K562 (cell line): ENCODE data around the gene KLK6. TPM values are rescaled to one million over a fixed set of nuclear protein-coding genes. Genes with fewer than 3 reads are reported as not detected.

Source experiments
- ATAC-seq: fragments of 200-7000 bp; cut with Tn5 transposase; 3 replicates; pipeline ENCODE4 v1.9.1; 2020; ENCODE audit warnings: moderate library complexity
- BruUV-seq: library from RNA; stranded (reverse); fragments of 400-500 nt; replicated peaks from 2 replicates; lab custom pipeline; 2021; lab: Mats Ljungman, UMichigan
- CTCF ChIA-PET: fragments of 300-600 bp; formaldehyde crosslinking; extraction: SDS; loops from one replicate; lab custom pipeline; 2021; ENCODE audit warnings: low intra/inter-chr PET ratio; lab: Yijun Ruan, JAX
- POLR2A ChIA-PET: fragments of 300-600, 350-650 bp; sonication (Branson Sonifier 250); formaldehyde crosslinking; extraction: SDS; loops from one replicate; lab custom pipeline; 2021; ENCODE audit warnings: antibody characterized with exemption, inconsistent platforms; lab: Yijun Ruan, JAX
- DNase-seq, 4 experiments: peaks; one replicate each; pipeline versions ENCODE4 v3.0.0 to v3.0.0-alpha.2; 2011 to 2018; ENCODE audit warnings: low spot score in 3 of 4, mixed read lengths in 3 of 4; ENCODE audit errors: extremely low read depth in 1 of 4
- FAIRE-seq: peaks from 2 replicates; lab custom pipeline; 2011; peaks lifted over from hg19 to GRCh38; lab: Jason Lieb, UNC
- H2AFZ ChIP-seq: 2 replicates; pipeline ENCODE4 v1.6.0; 2011; ENCODE audit warnings: low read depth, low read length, control low read depth, inconsistent platforms
- H3K27ac ChIP-seq: fragments of 200-600 bp; 3 replicates; pipeline ENCODE4 v1.8.0; 2011; ENCODE audit warnings: low read depth, mild to moderate bottlenecking, control low read depth, inconsistent platforms, low read length, moderate library complexity, mixed read lengths; ENCODE audit errors: extremely low read depth
- H3K27me3 ChIP-seq, 2 experiments: fragments of 300-600 bp in 1 of 2; 2 replicates in 1 of 2; 3 replicates in 1 of 2; pipeline versions ENCODE4 v1.6.0 to v1.8.0; 2011; ENCODE audit warnings: inconsistent platforms in 2 of 2, low read length in 2 of 2, mild to moderate bottlenecking in 1 of 2, mixed read lengths in 1 of 2, moderate library complexity in 1 of 2; ENCODE audit not compliant: control insufficient read depth in 2 of 2, insufficient read depth in 2 of 2
- H3K36me3 ChIP-seq: fragments of 300-600 bp; 3 replicates; pipeline ENCODE4 v1.8.0; 2011; ENCODE audit warnings: mild to moderate bottlenecking, low read length, inconsistent platforms; ENCODE audit not compliant: control insufficient read depth, insufficient read depth
- H3K4me1 ChIP-seq, 2 experiments: fragments of 200-600 bp in 1 of 2; replicated peaks in 1 of 2; 2 replicates in 1 of 2; 3 replicates in 1 of 2; pipeline versions ENCODE4 v1.5.1 to v1.8.0; 2011; ENCODE audit warnings: inconsistent platforms in 2 of 2, low read length in 2 of 2, mild to moderate bottlenecking in 1 of 2, mixed read lengths in 1 of 2, moderate library complexity in 1 of 2; ENCODE audit not compliant: control insufficient read depth in 2 of 2, insufficient read depth in 2 of 2
- H3K4me2 ChIP-seq: 2 replicates; pipeline ENCODE4 v1.6.1; 2011; ENCODE audit warnings: low read length, control low read depth, inconsistent platforms, mixed read lengths; ENCODE audit not compliant: insufficient read depth
- H3K4me3 ChIP-seq: fragments of 200-600 bp; sonication (generic), shearing (Covaris generic); 2 replicates; pipeline ENCODE4 v1.5.1; 2016; ENCODE audit warnings: control low read depth, inconsistent platforms
- H3K79me2 ChIP-seq: fragments of 200-600 bp; 3 replicates; pipeline ENCODE4 v1.8.0; 2011; ENCODE audit warnings: low read length, inconsistent platforms; ENCODE audit not compliant: control insufficient read depth, insufficient read depth
- H3K9ac ChIP-seq, 2 experiments: 2 replicates each; pipeline versions ENCODE4 v1.6.0 to v1.6.1; 2011; ENCODE audit warnings: low read depth in 2 of 2, low read length in 2 of 2, control low read depth in 1 of 2, inconsistent platforms in 1 of 2, mild to moderate bottlenecking in 1 of 2, mixed read lengths in 1 of 2; ENCODE audit not compliant: insufficient read depth in 1 of 2
- H3K9me1 ChIP-seq: one replicate; pipeline ENCODE4 v1.6.0; 2011; ENCODE audit warnings: inconsistent platforms, mild to moderate bottlenecking, low read length, moderate library complexity; ENCODE audit not compliant: control insufficient read depth, insufficient read depth
- H3K9me3 ChIP-seq: replicated peaks from 2 replicates; pipeline ENCODE4 v1.5.1; 2011; ENCODE audit warnings: low read depth, low read length, inconsistent platforms; ENCODE audit not compliant: control insufficient read depth, insufficient read depth
- H4K20me1 ChIP-seq: replicated peaks from 2 replicates; pipeline ENCODE4 v1.6.1; 2011; ENCODE audit warnings: low read length, inconsistent platforms, mixed read lengths; ENCODE audit not compliant: control insufficient read depth, insufficient read depth
- EHMT2 ChIP-seq: fragments of 450-650 bp; IDR thresholded peaks from 2 replicates; pipeline ENCODE4 v1.6.1; 2018; ENCODE audit warnings: antibody characterized with exemption
- EP400 ChIP-seq: fragments of 450-650 bp; IDR thresholded peaks from 2 replicates; pipeline ENCODE4 v1.6.1; 2017; ENCODE audit warnings: antibody characterized with exemption, mild to moderate bottlenecking, moderate library complexity
- ETV1 ChIP-seq: fragments of 450-650 bp; conservative IDR thresholded peaks from 2 replicates; pipeline ENCODE4 v1.6.1; 2016; ENCODE audit warnings: missing genetic modification characterization, control low read depth, low read depth, missing compliant biosample characterization
- FOXJ2 ChIP-seq: fragments of 200-800 bp; sonication (Bioruptor generic); IDR thresholded peaks from 2 replicates; pipeline ENCODE4 v1.6.1; 2016; ENCODE audit warnings: missing genetic modification characterization, missing compliant biosample characterization
- GATAD2B ChIP-seq: fragments of 450-650 bp; IDR thresholded peaks from 2 replicates; pipeline ENCODE4 v1.6.1; 2017; ENCODE audit warnings: mild to moderate bottlenecking, borderline replicate concordance
- MTA3 ChIP-seq: fragments of 450-650 bp; formaldehyde crosslinking; IDR thresholded peaks from 2 replicates; pipeline ENCODE4 v1.6.1; 2017; ENCODE audit warnings: mild to moderate bottlenecking, borderline replicate concordance
- RBM25 ChIP-seq: fragments of 200-400 bp; formaldehyde crosslinking; IDR thresholded peaks from 2 replicates; pipeline ENCODE4 v1.6.1; 2018; ENCODE audit warnings: low read length, low read depth, moderate library complexity; ENCODE audit not compliant: severe bottlenecking
- TEAD2 ChIP-seq: fragments of 450-650 bp; IDR thresholded peaks from 2 replicates; pipeline ENCODE4 v1.6.1; 2016; ENCODE audit warnings: missing genetic modification characterization, control low read depth, missing compliant biosample characterization
- ZFP36 ChIP-seq: fragments of 150-350 bp; IDR thresholded peaks from 2 replicates; pipeline ENCODE4 v1.6.1; 2018; ENCODE audit warnings: low read length, low read depth; ENCODE audit not compliant: partially characterized antibody
- ZNF75A ChIP-seq: fragments of 450-650 bp; formaldehyde crosslinking; IDR thresholded peaks from 2 replicates; pipeline ENCODE4 v1.4.0; 2020; ENCODE audit warnings: mild to moderate bottlenecking
- WGBS: fragments of 100-300 bp; shearing (Covaris generic); methylation state at CpG from one replicate; pipeline ENCODE4 v1.1.6; 2016; ENCODE audit warnings: low coverage, mixed read lengths; ENCODE audit not compliant: insufficient coverage; ENCODE audit errors: missing lambda C conversion rate; 5-methylcytosine and 5-hydroxymethylcytosine counted together
- in situ Hi-C: fragments of 300-500 bp; cut with MboI; formaldehyde crosslinking; loops from 4 replicates; pipeline ENCODE4 v1.15.0; 2018; ENCODE audit warnings: inconsistent platforms, mixed read lengths
- intact Hi-C: fragments of 100-400 bp; cut with micrococcal nuclease; formaldehyde crosslinking; loops from 2 replicates; pipeline ENCODE4 v1.14.2; 2022
- polyA plus RNA-seq, 8 experiments: library from polyadenylated mRNA; depleted of rRNA in 4 of 8; stranded (reverse) in 5 of 8; unstranded in 3 of 8; fragments of >200 nt; fragmentation: Nextera tagmentation in 2 of 8; fragmentation: Illumina TruSeq in 1 of 8; extraction: Ambion mirVana in 2 of 8; extraction: Trizol in 1 of 8; gene quantifications; 2 replicates each; pipeline versions ENCODE4 v1.2.1 to v1.2.3, GENCODE V29; 2011 to 2014; ENCODE audit warnings: inconsistent platforms in 1 of 8, missing spikeins in 1 of 8
- total RNA-seq, 7 experiments: library from RNA; depleted of rRNA in 6 of 7; stranded (reverse); fragments of >200 nt in 6 of 7; fragmentation: Illumina TruSeq in 2 of 7; extraction: Trizol in 2 of 7; gene quantifications; 2 replicates each; pipeline versions ENCODE4 v1.2.1 to v1.2.3, GENCODE V29; 2011 to 2021; ENCODE audit warnings: low replicate concordance in 1 of 7
- TF ChIP-seq, protein P1 (sequence below): fragments of 450-650 bp; formaldehyde crosslinking; IDR thresholded peaks from 2 replicates; pipeline ENCODE4 v1.4.0; 2020; ENCODE audit warnings: mild to moderate bottlenecking

KLK6 gene
- total and polyA plus RNA-seq, 9 of the 15 experiments (the other 6 are each of a cell fraction or from before 2014, with no cell fraction given), result not detected

DNA sequence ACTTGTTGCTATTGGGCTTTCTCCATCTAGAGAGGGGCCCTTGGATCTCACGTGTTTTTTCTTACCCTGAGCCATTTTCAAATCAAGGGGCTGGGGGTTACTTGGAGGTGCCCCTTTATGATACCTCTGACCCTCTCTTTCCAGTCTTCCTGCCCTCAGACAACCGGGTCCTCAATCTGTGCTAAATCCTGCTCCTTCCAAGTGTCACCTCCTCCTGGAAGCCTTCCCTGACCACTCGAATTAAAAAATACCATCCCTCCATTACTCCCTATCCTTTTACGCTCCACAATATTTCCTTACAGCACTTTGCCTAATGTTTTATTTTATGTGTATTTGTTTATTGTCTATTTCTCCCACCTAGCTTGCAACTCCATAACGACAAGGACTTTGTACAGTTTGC lies 28.7 kb upstream of the KLK6 start:
- Histone ChIP-seq H3K9me3 (no peaks in the 10 kb centered on the region; the same call in 1 of the 2 replicates), H3K4me1 (peaks cover 16 to 28% of the 10 kb centered on the region in 2 experiments; a peak in 4 of 5 replicates), H3K79me2 (no peaks in the 10 kb centered on the region), H2AFZ (no peak overlapping the region), H3K9me1 (no peaks in the 10 kb centered on the region), H3K36me3 (no peaks in the 10 kb centered on the region), H3K4me3 (no peak overlapping the region), H3K4me2 (no peak overlapping the region), H3K9ac (no peak overlapping the region), H3K27me3 (peaks cover 0 to 15% of the 10 kb centered on the region in 2 experiments; a peak in 3 of 5 replicates), H3K27ac (no peak overlapping the region), H4K20me1 (no peaks in the 10 kb centered on the region)
- no peak for DNase-seq
- FAIRE-seq, result no peak
- no peak for TF ChIP-seq GATAD2B
- no peak for TF ChIP-seq ETV1 (tag)
- TF ChIP-seq RBM25, result peak; percentile 42
- TF ChIP-seq ZNF75A (CRISPR knock-in tag), result no peak
- TF ChIP-seq ZFP36, result peak; percentile 85
- no peak for TF ChIP-seq TEAD2
- no TSS peak for BruUV-seq
- 1% methylated on average over 5 of the region's 5 CpGs for WGBS
- in situ Hi-C loops (no loop called here), intact Hi-C loops (no loop called here)
- ChIA-PET POLR2A (interaction anchor here (1.2 kb wide), 1 partner anchor 10 kb away, joined by 3 read pairs; no protein-coding TSS in a partner anchor), CTCF (no interaction called here)
- no peak for ATAC-seq

DNA sequence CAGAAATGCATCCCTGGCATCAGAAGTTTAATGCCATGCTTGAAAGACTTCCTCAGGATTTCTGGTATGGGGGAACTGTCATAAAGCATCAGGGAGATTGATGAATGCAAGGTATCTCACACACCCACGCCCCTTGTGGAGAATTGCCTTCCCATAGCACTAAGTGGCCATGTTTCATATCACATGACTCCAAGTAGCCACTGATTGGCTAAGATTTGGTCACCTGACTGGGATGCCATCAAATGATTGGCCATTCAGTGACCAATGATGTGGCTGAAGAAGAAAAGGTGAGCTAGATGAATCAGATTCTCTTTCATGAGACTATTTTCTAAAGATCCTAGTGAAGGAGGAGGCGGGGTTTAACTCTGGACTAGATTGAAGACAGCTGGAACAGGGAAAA lies 24.7 kb upstream of the KLK6 start:
- Histone ChIP-seq H3K27ac (no peak overlapping the region), H3K79me2 (no peaks in the 10 kb centered on the region), H3K9me3 (no peaks in the 10 kb centered on the region; the same call in 1 of the 2 replicates), H3K4me2 (no peak overlapping the region), H3K4me3 (no peak overlapping the region), H3K9me1 (no peaks in the 10 kb centered on the region), H3K36me3 (no peaks in the 10 kb centered on the region), H4K20me1 (no peaks in the 10 kb centered on the region), H3K9ac (no peak overlapping the region), H2AFZ (peak overlapping the region; percentile 44; the same call in 1 of the 2 replicates), H3K27me3 (peaks cover 0 to 18% of the 10 kb centered on the region in 2 experiments; a peak in 3 of 5 replicates), H3K4me1 (no peaks in the 10 kb centered on the region)
- ChIA-PET POLR2A (no interaction called here), CTCF (no interaction called here)
- in situ Hi-C loops, result no loop called here
- no TSS peak for BruUV-seq
- 6% methylated on average over 2 of the region's 2 CpGs for WGBS
- FAIRE-seq (peak; percentile 86), DNase-seq (peak; percentile 54 to 77 (median 72)), ATAC-seq (peak; percentile 88)
- intact Hi-C loops, result no loop called here
- TF ChIP-seq, protein P1, sequence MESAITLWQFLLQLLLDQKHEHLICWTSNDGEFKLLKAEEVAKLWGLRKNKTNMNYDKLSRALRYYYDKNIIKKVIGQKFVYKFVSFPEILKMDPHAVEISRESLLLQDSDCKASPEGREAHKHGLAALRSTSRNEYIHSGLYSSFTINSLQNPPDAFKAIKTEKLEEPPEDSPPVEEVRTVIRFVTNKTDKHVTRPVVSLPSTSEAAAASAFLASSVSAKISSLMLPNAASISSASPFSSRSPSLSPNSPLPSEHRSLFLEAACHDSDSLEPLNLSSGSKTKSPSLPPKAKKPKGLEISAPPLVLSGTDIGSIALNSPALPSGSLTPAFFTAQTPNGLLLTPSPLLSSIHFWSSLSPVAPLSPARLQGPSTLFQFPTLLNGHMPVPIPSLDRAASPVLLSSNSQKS, result no peak
- TF ChIP-seq MTA3 (no peak), EHMT2 (peak; percentile 29; the same call in 1 of the 2 replicates), FOXJ2 (tag) (no peak), EP400 (no peak)
